IPS-18a (cell line): Measurements from ENCODE around the gene CDC42BPA.

Source experiments
- H3K27ac ChIP-seq: one replicate; pipeline ENCODE4 v1.5.1; 2013; ENCODE audit warnings: low read length
- H3K27me3 ChIP-seq: one replicate; pipeline ENCODE4 v1.6.1; 2013; ENCODE audit warnings: mild to moderate bottlenecking, low read length; ENCODE audit not compliant: control insufficient read depth, insufficient read depth
- H3K36me3 ChIP-seq: one replicate; pipeline ENCODE4 v1.6.1; 2013; ENCODE audit warnings: low read depth, low read length; ENCODE audit not compliant: control insufficient read depth
- H3K4me1 ChIP-seq: one replicate; pipeline ENCODE4 v1.6.1; 2013; ENCODE audit warnings: low read depth, low read length; ENCODE audit not compliant: control insufficient read depth
- H3K4me3 ChIP-seq: one replicate; pipeline ENCODE4 v1.5.1; 2013; ENCODE audit warnings: low read length
- H3K9ac ChIP-seq: one replicate; pipeline ENCODE4 v1.6.1; 2013; ENCODE audit warnings: mild to moderate bottlenecking, low read length, moderate library complexity
- H3K9me3 ChIP-seq: one replicate; pipeline ENCODE4 v1.6.1; 2013; ENCODE audit warnings: low read depth, low read length; ENCODE audit not compliant: control insufficient read depth

The CDC42BPA gene

GRCh38 chr1:227169343-227169742, 148.9 kb downstream of the CDC42BPA start:
- Histone ChIP-seq H3K4me3 (no peak overlapping the region), H3K9ac (no peak overlapping the region), H3K4me1 (peaks cover 7% of the 10 kb centered on the region), H3K9me3 (no peaks in the 10 kb centered on the region), H3K27me3 (no peaks in the 10 kb centered on the region), H3K27ac (no peak overlapping the region), H3K36me3 (no peaks in the 10 kb centered on the region)

GRCh38 chr1:227167276-227168101, 150.8 kb downstream of the CDC42BPA start:
- H3K9me3 ChIP-seq: no peaks in the 10 kb centered on the region

GRCh38 chr1:227166559-227166958, 151.7 kb downstream of the CDC42BPA start:
- Histone ChIP-seq H3K36me3 (no peaks in the 10 kb centered on the region), H3K27ac (no peak overlapping the region), H3K4me1 (peaks cover 7% of the 10 kb centered on the region), H3K27me3 (no peaks in the 10 kb centered on the region), H3K9ac (no peak overlapping the region), H3K9me3 (no peaks in the 10 kb centered on the region), H3K4me3 (no peak overlapping the region)

More at GRCh38 chr1:227167276-227168101, 150.8 kb downstream of the CDC42BPA start:
- peaks cover 7% of the 10 kb centered on the region for H3K4me1 ChIP-seq
- no peaks in the 10 kb centered on the region for H3K36me3 ChIP-seq
- H3K27ac ChIP-seq: no peak overlapping the region
- H3K4me3 ChIP-seq: no peak overlapping the region
- H3K9ac ChIP-seq: no peak overlapping the region
- no peaks in the 10 kb centered on the region for H3K27me3 ChIP-seq

- H3K9me3 ChIP-seq: no peaks in the 10 kb centered on the region
- H3K27me3 ChIP-seq: no peaks in the 10 kb centered on the region
- H3K36me3 ChIP-seq: peaks cover 7% of the 10 kb centered on the region
- no peak overlapping the region for H3K4me3 ChIP-seq
- peaks cover under 1% of the 10 kb centered on the region for H3K4me1 ChIP-seq
- H3K27ac ChIP-seq: no peak overlapping the region
- no peak overlapping the region for H3K9ac ChIP-seq
These were observed 156.8 kb downstream of the CDC42BPA start for GRCh38 chr1:227161470-227161869.

- Histone ChIP-seq H3K9ac (no peak overlapping the region), H3K9me3 (no peaks in the 10 kb centered on the region), H3K4me1 (no peaks in the 10 kb centered on the region), H3K27ac (no peak overlapping the region), H3K27me3 (no peaks in the 10 kb centered on the region), H3K4me3 (no peak overlapping the region), H3K36me3 (peaks cover 7% of the 10 kb centered on the region)
These were observed 161.8 kb downstream of the CDC42BPA start for GRCh38 chr1:227156520-227156919.

GRCh38 chr1:227155688-227156087, 162.6 kb downstream of the CDC42BPA start:
- no peaks in the 10 kb centered on the region for H3K4me1 ChIP-seq
- no peaks in the 10 kb centered on the region for H3K27me3 ChIP-seq
- H3K9me3 ChIP-seq: no peaks in the 10 kb centered on the region
- no peak overlapping the region for H3K27ac ChIP-seq
- H3K36me3 ChIP-seq: peaks cover 7% of the 10 kb centered on the region
- no peak overlapping the region for H3K4me3 ChIP-seq
- H3K9ac ChIP-seq: no peak overlapping the region

GRCh38 chr1:227155004-227155403, 163.3 kb downstream of the CDC42BPA start:
- Histone ChIP-seq H3K9me3 (no peaks in the 10 kb centered on the region), H3K4me3 (no peak overlapping the region), H3K4me1 (no peaks in the 10 kb centered on the region), H3K36me3 (peaks cover 4% of the 10 kb centered on the region), H3K27me3 (no peaks in the 10 kb centered on the region), H3K9ac (no peak overlapping the region), H3K27ac (no peak overlapping the region)

GRCh38 chr1:227152525-227152924, 165.8 kb downstream of the CDC42BPA start:
- no peak overlapping the region for H3K4me3 ChIP-seq
- H3K36me3 ChIP-seq: no peaks in the 10 kb centered on the region
- H3K9me3 ChIP-seq: no peaks in the 10 kb centered on the region
- no peaks in the 10 kb centered on the region for H3K4me1 ChIP-seq
- H3K27me3 ChIP-seq: no peaks in the 10 kb centered on the region
- H3K9ac ChIP-seq: no peak overlapping the region
- no peak overlapping the region for H3K27ac ChIP-seq

GRCh38 chr1:227140376-227140775, 177.9 kb downstream of the CDC42BPA start:
- Histone ChIP-seq H3K4me3 (no peak overlapping the region), H3K9ac (no peak overlapping the region), H3K4me1 (peaks cover 18% of the 10 kb centered on the region), H3K27me3 (no peaks in the 10 kb centered on the region), H3K9me3 (no peaks in the 10 kb centered on the region), H3K27ac (no peak overlapping the region), H3K36me3 (peaks cover 29% of the 10 kb centered on the region)

GRCh38 chr1:227136210-227136820, 182.0 kb downstream of the CDC42BPA start:
- no peak overlapping the region for H3K4me3 ChIP-seq
- H3K4me1 ChIP-seq: peaks cover 18% of the 10 kb centered on the region
- no peak overlapping the region for H3K9ac ChIP-seq
- H3K36me3 ChIP-seq: peaks cover 14% of the 10 kb centered on the region
- H3K9me3 ChIP-seq: no peaks in the 10 kb centered on the region
- no peak overlapping the region for H3K27ac ChIP-seq
- H3K27me3 ChIP-seq: no peaks in the 10 kb centered on the region

- Histone ChIP-seq H3K27ac (no peak overlapping the region), H3K27me3 (no peaks in the 10 kb centered on the region), H3K9me3 (no peaks in the 10 kb centered on the region), H3K4me3 (no peak overlapping the region), H3K4me1 (peaks cover 9% of the 10 kb centered on the region), H3K36me3 (peaks cover 10% of the 10 kb centered on the region), H3K9ac (no peak overlapping the region)
These were observed 183.5 kb downstream of the CDC42BPA start for GRCh38 chr1:227134686-227135314.
